Epidermal melanocyte (primary cell): ENCODE measurements around the gene INPP5F.
"Not testable (repeated sequence)": the region's sequence is repeated elsewhere in the genome, so short reads cannot be mapped to it uniquely, and the experiment has no call there.

Source experiments
- DNase-seq: peaks from one replicate; pipeline ENCODE4 v3.0.0; 2011; ENCODE audit warnings: low spot score; ENCODE audit not compliant: insufficient read length

The INPP5F gene

GRCh38 chr10:119776536-119776935, 50.7 kb downstream of the INPP5F start:
- DNase-seq, result no peak

- DNase-seq, result no peak
Observed at GRCh38 chr10:119777686-119778085, 51.8 kb downstream of the INPP5F start.

- DNase-seq, result no peak
Observed at GRCh38 chr10:119778776-119779445, 53.1 kb downstream of the INPP5F start.

- no peak for DNase-seq
Observed at GRCh38 chr10:119780879-119781480, 55.1 kb downstream of the INPP5F start.

- no peak for DNase-seq
Observed at GRCh38 chr10:119781498-119781897, 55.6 kb downstream of the INPP5F start.

- no peak for DNase-seq
Observed at GRCh38 chr10:119782981-119783664, 57.3 kb downstream of the INPP5F start.

- no peak for DNase-seq
Observed at GRCh38 chr10:119783665-119784027, 57.8 kb downstream of the INPP5F start.

- no peak for DNase-seq
Observed at GRCh38 chr10:119784340-119785067, 58.7 kb downstream of the INPP5F start.

GRCh38 chr10:119786117-119786769, 60.4 kb downstream of the INPP5F start:
- DNase-seq, result no peak

GRCh38 chr10:119795101-119795500, 69.3 kb downstream of the INPP5F start:
- not testable (repeated sequence) for DNase-seq

- DNase-seq, result no peak
Observed at GRCh38 chr10:119796039-119796438, 70.2 kb downstream of the INPP5F start.

GRCh38 chr10:119801176-119801575, 75.3 kb downstream of the INPP5F start:
- no peak for DNase-seq

GRCh38 chr10:119801998-119802538, 76.2 kb downstream of the INPP5F start:
- DNase-seq, result no peak

- no peak for DNase-seq
Observed at GRCh38 chr10:119803264-119803663, 77.4 kb downstream of the INPP5F start.

- DNase-seq, result no peak
Observed at GRCh38 chr10:119805702-119806230, 79.9 kb downstream of the INPP5F start.

- no peak for DNase-seq
Observed at GRCh38 chr10:119806334-119807130, 80.7 kb downstream of the INPP5F start.

- no peak for DNase-seq
Observed at GRCh38 chr10:119807960-119808697, 82.3 kb downstream of the INPP5F start.

- DNase-seq, result no peak
Observed at GRCh38 chr10:119811122-119811521, 85.3 kb downstream of the INPP5F start.

GRCh38 chr10:119812684-119813083, 86.8 kb downstream of the INPP5F start:
- DNase-seq, result no peak
